HG03095 (cell line): ENCODE data around the gene PHKB.
"Not testable (repeated sequence)": the region's sequence is repeated elsewhere in the genome, so short reads cannot be mapped to it uniquely, and the experiment has no call there.

Source experiments
- ATAC-seq: cut with Tn5 transposase; IDR thresholded peaks from one replicate; pipeline ENCODE4 v1.9.1; 2021; ENCODE audit warnings: moderate library complexity; ENCODE audit not compliant: unreplicated experiment

PHKB gene

GRCh38 chr16:47504599-47504998 is 43.5 kb downstream of the PHKB start:
- ATAC-seq = no peak

GRCh38 chr16:47506800-47507199 is 45.7 kb downstream of the PHKB start:
- ATAC-seq = no peak

GRCh38 chr16:47507701-47508100 is 46.6 kb downstream of the PHKB start:
- no peak for ATAC-seq

GRCh38 chr16:47511882-47512281 is 50.8 kb downstream of the PHKB start:
- ATAC-seq = no peak

- no peak for ATAC-seq
Observed at GRCh38 chr16:47519037-47519436, 57.9 kb downstream of the PHKB start.

- no peak for ATAC-seq
Observed at GRCh38 chr16:47519546-47519945, 58.4 kb downstream of the PHKB start.

GRCh38 chr16:47519996-47520679 is 59.0 kb downstream of the PHKB start:
- ATAC-seq = no peak

GRCh38 chr16:47523342-47524006 is 62.3 kb downstream of the PHKB start:
- peak; percentile 99 for ATAC-seq

- ATAC-seq = no peak
Observed at GRCh38 chr16:47524007-47524405, 62.9 kb downstream of the PHKB start.

GRCh38 chr16:47528431-47528830 is 67.3 kb downstream of the PHKB start:
- ATAC-seq = no peak

GRCh38 chr16:47533744-47534292 is 72.7 kb downstream of the PHKB start:
- no peak for ATAC-seq

- no peak for ATAC-seq
Observed at GRCh38 chr16:47538472-47538871, 77.3 kb downstream of the PHKB start.

GRCh38 chr16:47539707-47540670 is 78.9 kb downstream of the PHKB start:
- not testable (repeated sequence) for ATAC-seq

- ATAC-seq = not testable (repeated sequence)
Observed at GRCh38 chr16:47541135-47541534, 80.0 kb downstream of the PHKB start.

GRCh38 chr16:47544255-47544654 is 83.1 kb downstream of the PHKB start:
- ATAC-seq = not testable (repeated sequence)

GRCh38 chr16:47551185-47551584 is 90.1 kb downstream of the PHKB start:
- ATAC-seq = not testable (repeated sequence)

GRCh38 chr16:47551767-47552166 is 90.6 kb downstream of the PHKB start:
- not testable (repeated sequence) for ATAC-seq

- no peak for ATAC-seq
Observed at GRCh38 chr16:47553853-47554564, 92.9 kb downstream of the PHKB start.

- not testable (repeated sequence) for ATAC-seq
Observed at GRCh38 chr16:47554587-47554986, 93.5 kb downstream of the PHKB start.

- ATAC-seq = no peak
Observed at GRCh38 chr16:47561286-47561685, 100.2 kb downstream of the PHKB start.
